Activated gamma-delta T cell treated with anti-CD3 and anti-CD28 coated beads, Interleukin-2, amount 50 U/mL, for 16 hours (primary cell): ENCODE data around the gene RAB25.
A peak's percentile ranks its signal among the peaks of the same experiment; 100 is the strongest.
"Not testable (repeated sequence)": the region's sequence is repeated elsewhere in the genome, so short reads cannot be mapped to it uniquely, and the experiment has no call there.

Experiments
- DNase-seq: peaks from one replicate; pipeline ENCODE4 v3.0.0-alpha.2; 2020; ENCODE audit warnings: low read depth

RAB25 gene

GRCh38 chr1:156060937-156061636 lies at the start of gene RAB25:
Gene RAB25, plus strand, starts transcription at chr1:156061160. Its CDS starts 241 bp downstream, at chr1:156061401.
- no peak for DNase-seq

- DNase-seq, result no peak
Observed at GRCh38 chr1:156012051-156012817, 48.7 kb upstream of the RAB25 start.

GRCh38 chr1:156014829-156015228 lies 46.1 kb upstream of the RAB25 start:
- DNase-seq, result no peak

- no peak for DNase-seq
Observed at GRCh38 chr1:156019946-156020292, 41.0 kb upstream of the RAB25 start.

GRCh38 chr1:156020293-156021092 lies 40.5 kb upstream of the RAB25 start, which contains the start of gene SSR2:
Gene SSR2, minus strand, starts transcription at chr1:156020951. Its CDS starts 784 bp downstream, at chr1:156020167.
- peak; percentile 72 for DNase-seq

- no peak for DNase-seq
Observed at GRCh38 chr1:156021093-156021428, 39.9 kb upstream of the RAB25 start.

- no peak for DNase-seq
Observed at GRCh38 chr1:156021954-156022353, 39.0 kb upstream of the RAB25 start.

GRCh38 chr1:156024801-156025200 lies 36.2 kb upstream of the RAB25 start:
- DNase-seq, result no peak

- no peak for DNase-seq
Observed at GRCh38 chr1:156025876-156026275, 35.1 kb upstream of the RAB25 start.

GRCh38 chr1:156026588-156026987 lies 34.4 kb upstream of the RAB25 start:
- no peak for DNase-seq

- no peak for DNase-seq
Observed at GRCh38 chr1:156033011-156033410, 27.9 kb upstream of the RAB25 start.

- DNase-seq, result not testable (repeated sequence)
Observed at GRCh38 chr1:156034991-156035390, 26.0 kb upstream of the RAB25 start.

- no peak for DNase-seq
Observed at GRCh38 chr1:156042828-156043227, 18.1 kb upstream of the RAB25 start.

GRCh38 chr1:156045076-156045475 lies 15.9 kb upstream of the RAB25 start:
- DNase-seq, result no peak

- DNase-seq, result no peak
Observed at GRCh38 chr1:156048663-156049258, 12.2 kb upstream of the RAB25 start.

GRCh38 chr1:156050376-156050775 lies 10.6 kb upstream of the RAB25 start:
- no peak for DNase-seq

- no peak for DNase-seq
Observed at GRCh38 chr1:156051011-156051725, 9.8 kb upstream of the RAB25 start.

- DNase-seq, result peak; percentile 57
Observed at GRCh38 chr1:156052862-156053767, 7.8 kb upstream of the RAB25 start.

GRCh38 chr1:156053768-156054499 lies 7.0 kb upstream of the RAB25 start, which contains the start of gene UBQLN4:
Gene UBQLN4, minus strand, starts transcription at chr1:156053798. Its CDS starts 97 bp downstream, at chr1:156053701.
- DNase-seq, result peak; percentile 78
